Ectodermal cell (in vitro differentiated cells): ENCODE measurements around the gene PPIL1.
A peak's percentile ranks its signal among the peaks of the same experiment; 100 is the strongest.

Experiments
- H3K27ac ChIP-seq: 2 replicates; pipeline ENCODE4 v1.7.0; 2013; ENCODE audit warnings: mild to moderate bottlenecking, low read depth, low read length; ENCODE audit not compliant: insufficient read depth, poor library complexity, severe bottlenecking
- H3K27me3 ChIP-seq: 2 replicates; pipeline ENCODE4 v1.7.0; 2013; ENCODE audit warnings: mild to moderate bottlenecking, low read length; ENCODE audit not compliant: insufficient read depth, control insufficient read depth, poor library complexity, severe bottlenecking
- H3K36me3 ChIP-seq: one replicate; pipeline ENCODE4 v1.7.0; 2013; ENCODE audit warnings: low read length; ENCODE audit not compliant: control insufficient read depth, insufficient read depth
- H3K4me1 ChIP-seq: one replicate; pipeline ENCODE4 v1.7.0; 2013; ENCODE audit warnings: low read length; ENCODE audit not compliant: control insufficient read depth, insufficient read depth
- H3K4me3 ChIP-seq: 2 replicates; pipeline ENCODE4 v1.7.0; 2013; ENCODE audit warnings: low read depth, low read length, control low read depth; ENCODE audit not compliant: insufficient read depth
- H3K9me3 ChIP-seq: 2 replicates; pipeline ENCODE4 v1.7.0; 2013; ENCODE audit warnings: mild to moderate bottlenecking, low read length, moderate library complexity; ENCODE audit not compliant: control insufficient read depth
- WGBS, 2 experiments: methylation state at CpG; one replicate each; pipeline ENCODE4 v1.1.7; 2013; ENCODE audit warnings: missing lambda C conversion rate in 2 of 2; 5-methylcytosine and 5-hydroxymethylcytosine counted together

PPIL1 gene

DNA sequence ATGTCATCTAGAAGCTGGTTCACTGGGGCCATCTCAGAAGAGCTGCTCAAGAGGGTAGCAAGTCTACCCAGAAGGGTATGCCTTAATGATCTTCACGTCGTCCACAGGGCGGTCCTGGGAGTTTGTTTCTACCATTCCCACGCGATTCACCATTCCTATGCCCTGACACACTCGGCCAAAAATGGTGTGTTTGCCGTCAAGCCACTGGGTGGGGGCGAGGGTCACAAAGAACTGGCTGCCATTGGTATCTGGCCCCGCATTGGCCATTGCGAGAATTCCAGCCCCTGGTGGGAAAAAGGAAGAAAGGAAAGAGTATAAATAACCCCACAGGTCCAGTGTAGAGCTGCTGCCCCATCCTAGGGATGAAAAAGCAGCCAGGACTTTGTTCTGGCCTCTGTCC is 18.9 kb downstream of the PPIL1 start:
- no peaks in the 10 kb centered on the region for H3K9me3 ChIP-seq
- no peak overlapping the region for H3K27ac ChIP-seq
- H3K27me3 ChIP-seq = no peaks in the 10 kb centered on the region
- H3K36me3 ChIP-seq = peaks cover 12% of the 10 kb centered on the region
- no peak overlapping the region for H3K4me3 ChIP-seq
- 93 to 94% methylated on average over 10 of the region's 10 CpGs for WGBS, 2 experiments
- peaks cover 4% of the 10 kb centered on the region for H3K4me1 ChIP-seq

DNA sequence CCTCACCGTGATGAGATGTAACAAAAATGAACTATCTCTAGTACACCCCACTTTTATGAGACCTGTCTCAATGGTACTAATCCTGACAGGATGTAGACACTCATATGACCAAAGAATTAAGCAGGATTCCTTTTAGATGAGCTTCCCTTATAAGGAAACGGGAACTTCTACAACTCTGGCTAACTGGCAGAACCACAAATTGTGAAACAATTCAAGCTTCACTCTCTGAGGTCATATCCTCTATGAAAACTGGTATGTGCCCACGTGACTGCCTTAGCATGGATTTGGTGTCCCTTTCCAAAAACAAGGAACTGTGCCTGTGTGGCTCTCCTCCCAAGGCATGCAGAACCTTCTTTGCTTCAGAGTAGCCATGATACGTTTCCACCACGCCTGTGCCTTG is 21.3 kb downstream of the PPIL1 start:
- Histone ChIP-seq H3K36me3 (peaks cover 12% of the 10 kb centered on the region), H3K9me3 (no peaks in the 10 kb centered on the region), H3K4me3 (no peak overlapping the region), H3K27ac (no peak overlapping the region), H3K4me1 (peaks cover 13% of the 10 kb centered on the region), H3K27me3 (peaks cover 3% of the 10 kb centered on the region)
- 93 to 96% methylated on average over 5 of the region's 5 CpGs for WGBS, 2 experiments

DNA sequence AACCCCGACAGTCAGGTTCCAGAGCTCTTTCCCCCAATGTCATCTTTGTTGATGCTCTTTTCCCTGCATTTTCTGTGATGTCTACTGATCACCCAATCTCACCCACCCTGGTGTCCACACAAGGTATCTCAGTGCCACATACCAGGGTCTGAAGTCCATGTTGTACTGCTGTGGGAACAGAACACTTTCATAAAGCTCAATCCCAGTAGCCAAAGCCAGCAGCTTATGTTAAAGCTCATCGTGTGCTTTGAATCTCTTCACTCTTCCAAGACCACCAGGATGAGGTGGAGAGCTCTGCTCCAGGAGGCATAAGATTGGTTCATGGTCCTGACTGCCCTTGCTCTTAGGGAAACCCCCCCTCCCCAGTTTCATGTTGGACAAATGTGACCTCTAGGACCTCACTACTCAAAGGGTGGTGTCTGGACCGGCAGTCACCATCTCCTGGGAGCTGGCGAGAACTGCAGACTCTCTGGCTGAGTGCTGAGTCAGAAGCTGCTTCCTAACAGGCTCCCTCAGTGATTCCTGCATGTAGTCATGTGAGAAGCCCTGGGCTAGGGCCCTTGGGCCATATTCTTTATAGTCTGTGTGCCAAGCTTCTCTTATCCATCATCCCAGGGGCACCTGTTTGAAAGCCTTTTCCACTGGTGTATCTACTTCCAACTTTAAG is 22.0 kb downstream of the PPIL1 start:
- Histone ChIP-seq H3K27ac (no peak overlapping the region), H3K27me3 (peaks cover 10% of the 10 kb centered on the region), H3K4me3 (no peak overlapping the region), H3K36me3 (peaks cover 12% of the 10 kb centered on the region), H3K4me1 (peaks cover 18% of the 10 kb centered on the region), H3K9me3 (no peaks in the 10 kb centered on the region)
- 92 to 95% methylated on average over 4 of the region's 4 CpGs for WGBS, 2 experiments

DNA sequence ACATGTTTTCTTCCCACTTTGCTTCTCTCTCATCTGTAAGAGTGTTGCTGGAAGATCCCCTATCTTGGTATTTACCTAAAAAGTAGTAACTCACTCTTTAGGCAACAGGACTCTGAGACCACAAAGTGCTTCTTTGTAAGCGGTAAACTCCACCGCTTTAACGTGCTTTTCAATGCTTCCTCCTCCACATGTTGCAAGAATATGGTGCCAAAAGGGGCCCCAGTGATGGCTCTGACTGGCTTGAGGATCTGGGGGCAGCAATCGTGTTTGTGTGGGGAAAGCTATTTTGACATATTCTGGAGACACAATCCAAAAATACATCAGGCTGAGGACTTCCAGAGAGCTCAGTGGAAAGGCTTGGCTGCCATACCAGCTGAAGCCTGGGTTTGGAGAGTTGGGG is 23.0 kb downstream of the PPIL1 start:
- H3K9me3 ChIP-seq = no peaks in the 10 kb centered on the region
- WGBS, 2 experiments = 89 to 95% methylated on average over 4 of the region's 4 CpGs
- H3K4me3 ChIP-seq = no peak overlapping the region
- no peak overlapping the region for H3K27ac ChIP-seq
- peaks cover 11% of the 10 kb centered on the region for H3K27me3 ChIP-seq
- H3K4me1 ChIP-seq = peaks cover 18% of the 10 kb centered on the region
- peaks cover 12% of the 10 kb centered on the region for H3K36me3 ChIP-seq

DNA sequence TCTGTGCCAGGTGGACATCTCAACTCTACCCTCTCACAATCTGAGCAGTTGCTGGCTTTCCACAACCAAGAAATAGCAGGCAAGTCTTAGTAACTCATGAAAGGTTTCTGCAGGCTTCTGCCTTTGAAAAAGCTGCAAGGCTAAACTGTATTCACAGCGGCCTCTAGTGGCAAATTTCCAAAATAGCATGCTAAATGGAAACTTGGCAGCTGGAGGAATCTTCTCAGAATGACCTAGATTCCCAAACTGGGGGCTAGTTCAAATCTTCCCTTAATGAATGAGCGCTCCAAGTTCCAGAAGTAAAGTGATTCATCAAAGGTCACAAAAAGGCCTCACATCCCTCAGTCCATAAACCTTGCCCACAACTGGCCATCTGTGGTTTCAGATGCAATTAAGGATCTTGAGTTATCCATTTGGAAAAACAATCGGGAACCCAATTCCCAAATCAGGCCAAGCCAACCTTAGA is 23.4 kb downstream of the PPIL1 start:
- Histone ChIP-seq H3K4me3 (no peak overlapping the region), H3K27ac (no peak overlapping the region), H3K27me3 (peaks cover 11% of the 10 kb centered on the region), H3K36me3 (peaks cover 12% of the 10 kb centered on the region), H3K4me1 (peaks cover 18% of the 10 kb centered on the region), H3K9me3 (no peaks in the 10 kb centered on the region)
- 37 to 52% methylated on average over 3 of the region's 3 CpGs for WGBS, 2 experiments

DNA sequence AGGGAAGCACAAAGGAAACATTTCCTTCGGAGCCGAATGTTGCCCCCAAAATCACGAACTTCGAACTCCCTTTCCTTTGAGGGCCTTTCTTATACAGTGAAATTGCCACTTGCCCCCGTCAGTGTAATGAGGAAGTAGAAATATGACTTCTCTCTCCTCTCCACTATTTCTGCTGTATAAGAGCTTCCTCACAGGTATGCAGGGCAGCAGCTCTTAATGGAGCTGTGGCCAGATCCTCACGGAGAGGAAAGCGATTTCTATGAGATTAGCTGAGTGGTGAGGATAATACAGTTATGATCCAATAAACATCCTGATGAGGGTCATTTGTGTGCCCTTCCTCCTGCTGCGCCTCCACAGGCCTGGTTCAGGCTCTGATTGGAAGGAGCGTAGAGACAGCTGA is 24.6 kb downstream of the PPIL1 start:
- Histone ChIP-seq H3K27me3 (peaks cover 11% of the 10 kb centered on the region), H3K27ac (no peak overlapping the region), H3K36me3 (peaks cover 6% of the 10 kb centered on the region), H3K4me1 (peaks cover 18% of the 10 kb centered on the region), H3K4me3 (no peak overlapping the region), H3K9me3 (no peaks in the 10 kb centered on the region)
- 93 to 96% methylated on average over 9 of the region's 9 CpGs for WGBS, 2 experiments

DNA sequence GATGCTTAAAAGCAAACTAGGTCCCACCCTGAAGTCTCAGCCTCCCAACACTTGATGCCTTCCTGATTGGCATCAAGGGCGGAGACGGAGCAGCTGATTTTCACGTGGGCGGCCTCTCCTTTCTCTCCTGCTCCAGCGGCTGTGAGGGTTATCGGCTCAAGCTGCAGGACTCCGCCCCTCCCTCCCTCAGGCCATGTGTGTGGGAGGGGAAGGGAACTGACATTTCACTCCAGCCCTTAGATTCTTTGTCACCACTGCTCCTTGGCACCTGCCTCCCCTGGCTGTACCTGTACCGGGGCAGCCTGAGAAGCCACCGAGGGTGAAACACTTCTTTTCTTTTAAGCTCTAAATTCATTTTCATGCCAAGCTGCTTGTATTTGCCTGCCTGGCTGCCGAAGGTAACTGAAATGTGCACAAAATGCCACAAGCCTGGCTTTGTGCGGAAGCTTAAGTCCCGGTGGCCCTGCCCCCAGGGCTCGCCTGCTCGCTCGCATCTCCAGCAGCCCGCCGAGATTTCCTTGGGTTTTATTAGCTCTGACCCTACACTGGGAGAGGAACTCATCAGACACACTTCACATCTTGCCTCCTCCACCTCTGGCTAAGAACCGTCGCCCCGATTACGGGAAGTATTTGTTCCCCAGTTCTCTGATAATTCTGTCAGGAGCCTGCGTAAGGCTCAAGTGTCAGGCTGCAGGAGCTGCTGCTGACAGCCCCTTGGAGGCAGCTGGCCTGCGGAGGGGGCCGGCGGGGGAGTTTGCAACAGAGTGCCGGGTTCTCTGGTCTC is 25.8 kb downstream of the PPIL1 start:
- Histone ChIP-seq H3K27ac (peak overlapping the region; percentile 57), H3K4me3 (peak overlapping the region; percentile 16)

DNA sequence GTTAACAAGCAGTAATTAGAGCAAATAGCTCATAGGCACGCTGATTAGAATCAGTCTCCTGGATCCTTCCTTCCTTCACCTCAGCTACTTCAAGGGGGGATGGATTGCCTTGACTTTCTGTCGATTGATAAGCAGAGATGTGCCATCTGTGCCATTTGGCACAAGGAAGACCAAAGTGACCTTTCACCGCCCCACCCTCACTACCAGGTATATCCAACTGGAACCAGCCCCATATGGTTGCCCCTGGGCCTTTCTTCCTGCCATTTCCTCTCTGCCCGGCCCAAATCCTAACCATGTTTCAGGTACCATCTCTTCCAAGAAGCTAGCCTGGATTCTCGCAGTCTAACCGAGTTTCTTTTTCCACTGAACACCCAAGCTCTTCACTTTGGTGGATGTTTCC is 26.6 kb downstream of the PPIL1 start:
- Histone ChIP-seq H3K9me3 (no peaks in the 10 kb centered on the region), H3K4me1 (peaks cover 18% of the 10 kb centered on the region), H3K27me3 (peaks cover 11% of the 10 kb centered on the region), H3K27ac (no peak overlapping the region), H3K4me3 (no peak overlapping the region), H3K36me3 (no peaks in the 10 kb centered on the region)
- 93 to 96% methylated on average over 6 of the region's 6 CpGs for WGBS, 2 experiments

More for the DNA sequence above, 25.8 kb downstream of the PPIL1 start:
- Histone ChIP-seq H3K36me3 (no peaks in the 10 kb centered on the region), H3K4me1 (peaks cover 18% of the 10 kb centered on the region), H3K9me3 (no peaks in the 10 kb centered on the region), H3K27me3 (peaks cover 11% of the 10 kb centered on the region)
- 7 to 9% methylated on average over 22 to 26 of the region's 26 CpGs for WGBS, 2 experiments

DNA sequence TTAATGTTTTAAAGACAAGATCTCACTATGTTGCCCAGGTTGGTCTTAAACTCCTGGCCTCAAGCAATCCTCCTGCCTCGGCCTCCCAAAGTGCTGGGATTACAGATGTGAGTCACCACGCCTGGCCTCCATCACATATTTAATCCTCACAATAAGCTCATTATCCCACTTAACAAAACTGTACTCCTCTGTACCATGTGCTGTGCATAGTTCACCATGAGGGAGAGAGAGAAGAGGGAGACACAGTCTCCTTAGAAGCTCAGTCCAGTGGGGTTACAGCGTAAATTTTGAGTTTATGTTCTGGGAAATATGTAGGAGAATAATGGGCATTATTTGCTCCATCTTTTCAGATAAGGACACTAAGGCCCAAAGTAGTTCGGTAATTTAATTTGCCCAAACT is 27.5 kb downstream of the PPIL1 start:
- Histone ChIP-seq H3K4me1 (peaks cover 18% of the 10 kb centered on the region), H3K9me3 (no peaks in the 10 kb centered on the region), H3K36me3 (no peaks in the 10 kb centered on the region), H3K4me3 (no peak overlapping the region), H3K27me3 (peaks cover 11% of the 10 kb centered on the region), H3K27ac (no peak overlapping the region)
- WGBS, 2 experiments = 94 to 97% methylated on average over 4 of the region's 4 CpGs

DNA sequence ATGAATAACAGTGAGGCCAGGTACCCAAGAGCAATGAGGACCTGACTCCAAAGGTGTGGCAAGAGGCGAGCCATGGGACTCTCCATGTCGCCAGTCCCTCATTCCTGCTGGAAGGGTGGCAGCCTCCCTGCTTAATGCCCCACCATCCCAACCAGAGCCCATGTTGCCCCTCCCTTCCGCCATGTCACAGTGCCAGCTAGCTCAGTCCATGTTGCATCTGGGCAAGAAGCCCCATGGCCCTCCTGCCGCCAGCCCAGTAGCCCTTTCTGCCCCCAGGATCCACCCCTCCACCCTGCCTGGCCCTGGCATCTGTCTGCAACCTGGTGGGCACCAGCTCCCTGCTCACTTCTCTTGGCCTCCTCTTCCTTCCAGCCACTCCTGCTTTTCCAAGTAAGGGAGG is 29.4 kb downstream of the PPIL1 start:
- Histone ChIP-seq H3K4me3 (no peak overlapping the region), H3K4me1 (peaks cover 27% of the 10 kb centered on the region), H3K36me3 (no peaks in the 10 kb centered on the region), H3K9me3 (no peaks in the 10 kb centered on the region), H3K27ac (no peak overlapping the region), H3K27me3 (peaks cover 28% of the 10 kb centered on the region)
- WGBS, 2 experiments = 69 to 71% methylated on average over 4 of the region's 4 CpGs
